Lower leg skin (tissue), 3 donors: Measurements from ENCODE around the gene SYDE1.
"Not testable (repeated sequence)": the region's sequence is repeated elsewhere in the genome, so short reads cannot be mapped to it uniquely, and the experiment has no call there.

Experiments used
- POLR2A ChIP-seq, 2 donors: fragments of 450-650 bp; IDR thresholded peaks; one replicate each; pipeline ENCODE4 v1.6.1; 2016 to 2017; ENCODE audit warnings: antibody characterized with exemption in 2 of 2, mild to moderate bottlenecking in 1 of 2, moderate library complexity in 1 of 2
- TF ChIP-seq, protein P1 (sequence below), 3 donors: fragments of 450-650 bp; IDR thresholded peaks; one replicate each; pipeline ENCODE4 v1.5.1; 2016; ENCODE audit warnings: antibody characterized with exemption in 3 of 3, mild to moderate bottlenecking in 3 of 3, moderate library complexity in 2 of 3

- TF ChIP-seq, protein P1, sequence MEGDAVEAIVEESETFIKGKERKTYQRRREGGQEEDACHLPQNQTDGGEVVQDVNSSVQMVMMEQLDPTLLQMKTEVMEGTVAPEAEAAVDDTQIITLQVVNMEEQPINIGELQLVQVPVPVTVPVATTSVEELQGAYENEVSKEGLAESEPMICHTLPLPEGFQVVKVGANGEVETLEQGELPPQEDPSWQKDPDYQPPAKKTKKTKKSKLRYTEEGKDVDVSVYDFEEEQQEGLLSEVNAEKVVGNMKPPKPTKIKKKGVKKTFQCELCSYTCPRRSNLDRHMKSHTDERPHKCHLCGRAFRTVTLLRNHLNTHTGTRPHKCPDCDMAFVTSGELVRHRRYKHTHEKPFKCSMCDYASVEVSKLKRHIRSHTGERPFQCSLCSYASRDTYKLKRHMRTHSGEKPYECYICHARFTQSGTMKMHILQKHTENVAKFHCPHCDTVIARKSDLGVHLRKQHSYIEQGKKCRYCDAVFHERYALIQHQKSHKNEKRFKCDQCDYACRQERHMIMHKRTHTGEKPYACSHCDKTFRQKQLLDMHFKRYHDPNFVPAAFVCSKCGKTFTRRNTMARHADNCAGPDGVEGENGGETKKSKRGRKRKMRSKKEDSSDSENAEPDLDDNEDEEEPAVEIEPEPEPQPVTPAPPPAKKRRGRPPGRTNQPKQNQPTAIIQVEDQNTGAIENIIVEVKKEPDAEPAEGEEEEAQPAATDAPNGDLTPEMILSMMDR (IDR thresholded peaks at IDR 0.05): not testable (repeated sequence)
- TF ChIP-seq POLR2A (IDR thresholded peaks at IDR 0.05): not testable (repeated sequence)
Measured at GRCh38 chr19:15080002-15080401, 27.2 kb upstream of the SYDE1 start.
